Endothelial cell of umbilical vein (primary cell): ENCODE results near the gene ZNF555. TPM values are rescaled to one million over a fixed set of nuclear protein-coding genes. Genes with fewer than 3 reads are reported as not detected.

ENCODE experiments used
- BruUV-seq: library from RNA; stranded (reverse); fragments of 400-500 nt; replicated peaks from 2 replicates; lab custom pipeline; 2021; lab: Mats Ljungman, UMichigan
- CTCF ChIA-PET: fragments of 300-600, 350-600 bp; sonication (Branson Sonifier 250); formaldehyde crosslinking; loops from one replicate; lab custom pipeline; 2021; ENCODE audit warnings: antibody characterized with exemption, inconsistent platforms; lab: Charles Lee
- POLR2A ChIA-PET: fragments of 300-600, 350-600 bp; sonication (Branson Sonifier 250); formaldehyde crosslinking; loops from one replicate; lab custom pipeline; 2021; ENCODE audit warnings: antibody characterized with exemption, inconsistent platforms; lab: Charles Lee
- DNase-seq: peaks from one replicate; pipeline ENCODE4 v3.0.0-alpha.2; 2011; ENCODE audit warnings: low read depth, low spot score
- FAIRE-seq: peaks from 2 replicates; lab custom pipeline; 2011; peaks lifted over from hg19 to GRCh38; lab: Jason Lieb, UNC
- H2AFZ ChIP-seq: 2 replicates; pipeline ENCODE4 v1.6.0; 2012; ENCODE audit warnings: low read depth, low read length, control low read depth, inconsistent platforms
- H3K27ac ChIP-seq: 2 replicates; pipeline ENCODE4 v1.5.1; 2011; ENCODE audit warnings: low read depth, mild to moderate bottlenecking, control low read depth, low read length, moderate library complexity; ENCODE audit not compliant: insufficient read depth
- H3K27me3 ChIP-seq, 2 experiments: 2 replicates each; pipeline versions ENCODE4 v1.6.0 to v1.6.1; 2011; ENCODE audit warnings: low read length in 2 of 2, mixed read lengths in 1 of 2; ENCODE audit not compliant: control insufficient read depth in 2 of 2, insufficient read depth in 2 of 2
- H3K36me3 ChIP-seq, 2 experiments: 2 replicates in 1 of 2; 3 replicates in 1 of 2; pipeline ENCODE4 v1.5.1; 2011; ENCODE audit warnings: low read length in 2 of 2, mild to moderate bottlenecking in 1 of 2, moderate library complexity in 1 of 2; ENCODE audit not compliant: control insufficient read depth in 2 of 2, insufficient read depth in 2 of 2; ENCODE audit errors: extremely low read depth in 1 of 2
- H3K4me1 ChIP-seq: 3 replicates; pipeline ENCODE4 v1.5.1; 2011; ENCODE audit warnings: mild to moderate bottlenecking, low read length; ENCODE audit not compliant: control insufficient read depth, insufficient read depth; ENCODE audit errors: extremely low read depth
- H3K4me2 ChIP-seq: 2 replicates; pipeline ENCODE4 v1.6.1; 2011; ENCODE audit warnings: low read length, control low read depth, mixed read lengths; ENCODE audit not compliant: insufficient read depth
- H3K4me3 ChIP-seq, 3 experiments: fragments of 200-600 bp in 1 of 3; sonication (generic), shearing (Covaris generic) in 1 of 3; replicated peaks in 1 of 3; 2 replicates each; pipeline ENCODE4 v1.5.1; 2011 to 2016; ENCODE audit warnings: control low read depth in 3 of 3, low read length in 3 of 3, mild to moderate bottlenecking in 2 of 3, inconsistent platforms in 1 of 3, low read depth in 1 of 3, moderate library complexity in 1 of 3; ENCODE audit not compliant: insufficient read depth in 1 of 3
- H3K79me2 ChIP-seq: 2 replicates; pipeline ENCODE4 v1.6.0; 2012; ENCODE audit warnings: low read length, inconsistent platforms; ENCODE audit not compliant: control insufficient read depth, insufficient read depth
- H3K9ac ChIP-seq: replicated peaks from 2 replicates; pipeline ENCODE3; 2011; ENCODE audit warnings: low read length, control low read depth; ENCODE audit not compliant: insufficient read depth; ENCODE audit errors: extremely low read depth
- H3K9me1 ChIP-seq: replicated peaks from 3 replicates; pipeline ENCODE4 v1.6.0; 2011; ENCODE audit warnings: mild to moderate bottlenecking, low read length; ENCODE audit not compliant: control insufficient read depth, insufficient read depth; ENCODE audit errors: extremely low read depth
- H3K9me3 ChIP-seq: replicated peaks from 2 replicates; pipeline ENCODE4 v1.5.1; 2012; ENCODE audit warnings: low read length, inconsistent platforms; ENCODE audit not compliant: control insufficient read depth, insufficient read depth
- H4K20me1 ChIP-seq: replicated peaks from 2 replicates; pipeline ENCODE3; 2011; ENCODE audit warnings: mild to moderate bottlenecking, low read length; ENCODE audit not compliant: control insufficient read depth, insufficient read depth; ENCODE audit errors: extremely low read depth
- CTCF ChIP-seq, 2 donors: IDR thresholded peaks; 1 replicate in 1 of 2; 2 replicates in 1 of 2; pipeline ENCODE4 v1.5.1; 2011; ENCODE audit warnings: low read length in 2 of 2, mild to moderate bottlenecking in 2 of 2, moderate library complexity in 2 of 2, control low read depth in 1 of 2, inconsistent platforms in 1 of 2, low read depth in 1 of 2; ENCODE audit not compliant: insufficient read depth in 1 of 2; ENCODE audit errors: extremely low read depth in 1 of 2
- EZH2 ChIP-seq: IDR thresholded peaks from 2 replicates; pipeline ENCODE4 v1.6.1; 2012; ENCODE audit warnings: borderline replicate concordance, low read depth, mild to moderate bottlenecking, moderate library complexity, low read length, inconsistent platforms; ENCODE audit not compliant: severe bottlenecking
- FOS ChIP-seq: IDR thresholded peaks from 2 replicates; pipeline ENCODE4 v1.6.1; 2011; ENCODE audit warnings: mild to moderate bottlenecking, low read length, moderate library complexity, borderline replicate concordance; ENCODE audit not compliant: insufficient read depth
- GATA2 ChIP-seq: IDR thresholded peaks from 2 replicates; pipeline ENCODE4 v1.7.0; 2011; ENCODE audit warnings: low read depth, mild to moderate bottlenecking, moderate library complexity, mixed read lengths, low read length; ENCODE audit not compliant: insufficient read length, insufficient read depth
- JUN ChIP-seq: IDR thresholded peaks from 2 replicates; pipeline ENCODE4 v1.6.1; 2011; ENCODE audit warnings: borderline replicate concordance, low read depth; ENCODE audit not compliant: insufficient read length, insufficient read depth
- MAX ChIP-seq: IDR thresholded peaks from 2 replicates; pipeline ENCODE4 v1.6.1; 2011; ENCODE audit not compliant: insufficient read depth, insufficient read length
- MYC ChIP-seq: IDR thresholded peaks from one replicate; pipeline ENCODE4 v1.6.1; 2011; ENCODE audit warnings: mild to moderate bottlenecking, low read depth, low read length
- POLR2A ChIP-seq: IDR thresholded peaks from 2 replicates; pipeline ENCODE4 v1.6.1; 2012; ENCODE audit warnings: low read depth, mild to moderate bottlenecking, control low read depth, low read length
- POLR2AphosphoS5 ChIP-seq: IDR thresholded peaks from 2 replicates; pipeline ENCODE4 v1.6.1; 2012; ENCODE audit warnings: low read depth, mild to moderate bottlenecking, control low read depth, low read length, moderate library complexity; ENCODE audit not compliant: insufficient read depth
- dilution Hi-C: fragments of 300-500 bp; cut with MboI; formaldehyde crosslinking; loops from one replicate; pipeline ENCODE4 v1.15.0; 2019; ENCODE audit warnings: low sequenced_read_pairs; ENCODE audit not compliant: extremely low pct_ligation_motif_present
- intact Hi-C: fragments of 100-400 bp; cut with micrococcal nuclease; formaldehyde crosslinking; loops from one replicate; pipeline ENCODE4 v1.10.0; 2022
- polyA plus RNA-seq, 4 experiments: library from polyadenylated mRNA; depleted of rRNA in 3 of 4; stranded (reverse) in 3 of 4; unstranded in 1 of 4; fragments of >200 nt; gene quantifications; 2 replicates each; pipeline versions ENCODE4 v1.2.1 to v1.2.3, GENCODE V29; 2011 to 2012; ENCODE audit warnings: missing spikeins in 1 of 4
- total RNA-seq: library from RNA; stranded (reverse); gene quantifications from 2 replicates; pipeline ENCODE4 v1.2.3, GENCODE V29; 2021

ZNF555 gene
- total and polyA plus RNA-seq, 2 donors (not counting 3 experiments of a cell fraction or from before 2014, with no cell fraction given), result 1.6 to 5.4 TPM

GRCh38 chr19:2877398-2878331 is 36.4 kb downstream of the ZNF555 start:
- DNase-seq (no peak), FAIRE-seq (no peak)
- Histone ChIP-seq H3K4me1 (no peaks in the 10 kb centered on the region), H3K27me3 (no peaks in the 10 kb centered on the region), H3K4me3 (no peak overlapping the region), H2AFZ (no peak overlapping the region), H3K4me2 (no peak overlapping the region), H3K9me3 (peaks cover 8% of the 10 kb centered on the region), H3K9me1 (no peaks in the 10 kb centered on the region), H3K79me2 (no peaks in the 10 kb centered on the region), H3K36me3 (no peaks in the 10 kb centered on the region), H3K27ac (no peak overlapping the region), H3K9ac (no peak overlapping the region), H4K20me1 (no peaks in the 10 kb centered on the region)
- no TSS peak for BruUV-seq
- intact Hi-C loops (no loop called here), dilution Hi-C loops (no loop called here)
- TF ChIP-seq EZH2, result no peak
- no peak for TF ChIP-seq MYC
- TF ChIP-seq CTCF (IDR thresholded peaks at IDR 0.05; ENCODE audit: extremely low read depth in 1 of 2, insufficient read depth in 1 of 2, low read depth in 1 of 2, low read length in 2 of 2), result no peak
- no peak for TF ChIP-seq GATA2
- TF ChIP-seq MAX, result no peak
- TF ChIP-seq POLR2AphosphoS5, result no peak
- no peak for TF ChIP-seq FOS
- no peak for TF ChIP-seq JUN
- TF ChIP-seq POLR2A, result no peak
- POLR2A ChIA-PET, result no interaction called here
- CTCF ChIA-PET, result no interaction called here
